GM19238 (cell line): ENCODE measurements around the gene KRT5.
"Not testable (repeated sequence)": the region's sequence is repeated elsewhere in the genome, so short reads cannot be mapped to it uniquely, and the experiment has no call there.

Experiments used
- DNase-seq: peaks from one replicate; pipeline ENCODE4 v3.0.0; 2011; ENCODE audit warnings: low spot score; ENCODE audit not compliant: insufficient read length

The KRT5 gene

DNA sequence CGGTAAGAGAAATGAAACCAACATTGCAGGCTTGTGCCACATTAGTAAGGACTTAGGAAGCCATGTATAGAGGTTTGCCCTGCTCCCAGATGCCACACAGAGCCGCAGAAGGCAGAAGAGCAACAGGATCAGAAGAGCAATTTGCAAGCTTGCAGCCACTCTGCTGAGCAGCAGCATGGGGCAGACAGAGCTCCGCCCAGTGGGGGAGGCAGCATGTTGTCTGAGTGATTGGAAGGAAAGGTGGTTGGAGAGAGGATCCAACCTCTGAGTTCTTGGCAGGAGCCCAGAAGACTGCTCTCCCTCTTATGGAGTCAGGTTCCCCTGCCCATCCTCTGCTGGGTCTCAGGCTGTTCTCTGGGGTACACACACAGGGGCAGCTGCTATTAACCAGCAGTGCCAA, 24.8 kb downstream of the KRT5 start:
- no peak for DNase-seq

DNA sequence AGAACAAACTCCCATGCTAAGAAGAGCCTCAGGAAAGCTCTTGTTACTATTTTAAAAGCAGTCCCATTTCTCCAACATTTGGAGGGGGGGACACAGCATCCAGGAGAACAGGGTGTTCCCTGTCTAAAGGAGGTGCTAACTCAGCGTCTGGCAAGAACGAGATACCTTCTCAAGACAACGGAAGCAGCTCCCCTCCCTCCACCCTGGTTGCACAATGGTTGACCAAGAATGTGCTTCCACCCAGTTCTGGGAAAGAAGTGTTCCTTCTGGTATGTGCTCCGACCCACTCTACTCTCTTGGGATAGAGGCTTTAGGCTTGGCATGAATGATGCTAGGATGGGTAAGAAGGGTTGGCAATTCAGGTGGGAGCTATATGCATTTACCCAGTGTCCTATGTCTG, 25.7 kb downstream of the KRT5 start:
- no peak for DNase-seq

DNA sequence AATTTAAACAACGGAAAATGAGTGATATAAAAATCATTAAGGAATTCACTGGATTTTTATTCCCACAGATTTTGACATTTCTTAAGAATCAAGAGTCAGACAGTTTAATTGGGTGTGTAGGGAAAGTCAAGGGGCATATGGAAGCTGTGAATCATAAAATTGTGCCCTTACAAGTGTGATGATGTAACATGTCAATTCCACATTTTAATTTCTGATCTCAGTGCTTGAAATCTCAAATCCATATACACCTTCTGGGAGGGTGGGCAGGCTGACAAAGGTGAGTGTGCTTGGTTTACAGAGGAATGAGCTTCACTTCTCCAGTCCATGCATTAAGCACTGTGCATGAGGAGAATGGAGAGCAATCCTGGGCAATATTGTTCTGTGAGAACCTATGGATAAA, 26.1 kb downstream of the KRT5 start:
- DNase-seq: no peak

DNA sequence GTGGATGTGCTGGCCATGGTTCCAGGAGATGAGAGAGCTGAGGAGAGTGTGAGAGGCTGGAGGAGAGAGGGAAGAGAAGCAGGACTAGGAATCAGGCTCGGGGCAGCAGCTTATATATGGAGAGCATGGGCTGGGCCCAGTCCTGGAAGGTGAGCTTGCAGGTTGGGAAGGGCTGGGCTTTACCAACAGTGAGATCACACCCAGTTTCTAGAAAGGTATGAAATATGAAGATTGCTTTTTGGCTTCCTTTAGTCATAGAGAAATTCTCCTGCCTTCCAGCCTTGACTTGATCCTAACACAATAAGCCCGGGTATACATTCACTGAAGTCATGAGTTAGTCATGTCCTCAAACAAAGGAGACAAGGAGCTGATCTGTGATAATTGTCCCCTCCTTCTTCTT, 27.0 kb downstream of the KRT5 start, which contains the start of gene KRT6A:
Gene KRT6A (minus strand): TSS at position 86 of the 400 bp plus-strand sequence. CDS start 69 bp downstream, at position 17.
- no peak for DNase-seq

DNA sequence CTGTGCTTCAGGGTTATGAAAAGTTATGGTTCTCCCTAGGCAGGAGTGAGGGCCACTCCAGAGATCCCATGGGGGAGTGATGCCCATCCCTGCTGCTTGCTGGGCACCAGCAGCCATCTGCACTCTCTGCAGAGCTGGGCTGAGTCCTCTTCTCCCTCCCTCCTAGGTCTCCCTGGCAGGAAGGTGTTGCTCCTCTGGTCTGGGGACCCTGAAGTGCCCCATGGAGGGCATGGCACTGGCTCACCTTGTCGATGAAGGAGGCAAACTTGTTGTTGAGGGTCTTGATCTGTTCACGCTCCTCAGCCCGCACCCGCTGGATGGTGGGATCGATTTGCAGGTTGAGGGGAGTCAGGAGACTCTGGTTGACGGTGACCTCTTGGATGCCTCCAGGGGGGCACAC, 27.8 kb downstream of the KRT5 start:
- not testable (repeated sequence) for DNase-seq

DNA sequence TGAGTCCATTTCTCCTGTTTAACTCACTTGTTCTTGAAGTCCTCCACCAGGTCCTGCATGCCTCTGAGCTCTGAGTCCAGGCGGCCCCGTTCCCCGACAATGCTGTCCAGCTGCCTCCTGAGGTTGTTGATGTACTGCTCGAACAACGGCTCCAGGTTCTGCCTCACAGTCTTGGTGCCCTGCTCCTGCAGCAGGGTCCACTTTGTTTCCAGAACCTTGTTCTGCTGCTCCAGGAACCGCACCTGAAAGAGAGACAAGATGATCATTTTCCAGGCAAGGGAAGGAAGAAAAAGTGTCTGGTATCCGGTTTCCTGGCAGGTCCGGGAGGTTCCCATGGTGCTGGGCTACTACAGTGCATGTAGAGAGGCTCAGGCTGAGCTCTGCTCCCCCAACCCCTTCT, 28.7 kb downstream of the KRT5 start:
- DNase-seq: not testable (repeated sequence)

DNA sequence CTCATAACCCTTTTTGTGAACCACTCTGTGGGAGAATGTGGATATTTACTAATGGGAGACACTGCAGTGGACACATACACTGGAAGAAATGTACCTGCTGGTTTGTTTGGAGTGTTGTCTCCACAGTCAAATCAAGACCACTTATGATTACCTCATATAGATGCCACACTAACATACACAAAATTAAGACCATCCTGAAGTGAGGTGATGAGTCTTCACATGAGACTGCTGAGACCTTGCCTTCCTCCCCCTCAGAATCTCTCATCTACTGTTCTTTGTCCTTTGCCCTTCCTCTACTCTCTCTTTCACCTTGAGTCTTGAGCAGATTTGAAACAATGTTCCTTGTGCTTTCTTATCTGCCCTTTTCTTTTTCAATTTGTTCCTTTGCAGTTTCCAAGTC, 31.5 kb downstream of the KRT5 start:
- DNase-seq: no peak

DNA sequence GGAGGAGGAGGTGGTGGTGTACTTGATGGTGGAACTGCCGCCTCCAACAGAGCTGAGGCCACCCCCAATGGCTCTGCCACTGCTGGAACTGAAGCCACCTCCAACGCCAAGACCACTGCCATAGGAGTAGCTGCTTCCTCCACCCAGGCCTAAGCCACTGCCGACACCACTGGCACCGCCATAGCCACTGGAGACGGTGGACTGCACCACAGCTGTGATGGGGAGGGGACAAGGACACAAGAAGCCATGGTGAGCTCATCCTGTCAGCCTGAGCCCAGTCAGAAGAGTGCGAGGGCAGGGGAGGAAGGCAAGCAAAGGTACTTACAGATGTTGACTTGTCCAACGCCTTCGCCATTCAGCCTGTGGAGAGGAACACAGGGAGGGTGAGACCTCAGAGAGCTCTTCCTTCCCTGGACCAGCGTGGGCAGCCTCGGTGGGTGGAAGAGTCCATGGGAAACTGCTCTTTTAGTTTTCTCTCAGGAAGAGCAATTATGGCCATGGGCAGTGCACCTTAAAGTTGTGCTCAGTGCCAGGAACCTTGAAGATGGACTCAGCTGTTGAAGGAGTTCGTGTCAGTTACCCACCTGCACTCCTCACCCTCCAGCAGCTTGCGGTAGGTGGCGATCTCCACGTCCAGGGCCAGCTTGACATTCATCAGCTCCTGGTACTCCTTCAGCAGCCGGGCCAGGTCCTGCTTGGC, 32.3 kb downstream of the KRT5 start:
- DNase-seq: not testable (repeated sequence)

DNA sequence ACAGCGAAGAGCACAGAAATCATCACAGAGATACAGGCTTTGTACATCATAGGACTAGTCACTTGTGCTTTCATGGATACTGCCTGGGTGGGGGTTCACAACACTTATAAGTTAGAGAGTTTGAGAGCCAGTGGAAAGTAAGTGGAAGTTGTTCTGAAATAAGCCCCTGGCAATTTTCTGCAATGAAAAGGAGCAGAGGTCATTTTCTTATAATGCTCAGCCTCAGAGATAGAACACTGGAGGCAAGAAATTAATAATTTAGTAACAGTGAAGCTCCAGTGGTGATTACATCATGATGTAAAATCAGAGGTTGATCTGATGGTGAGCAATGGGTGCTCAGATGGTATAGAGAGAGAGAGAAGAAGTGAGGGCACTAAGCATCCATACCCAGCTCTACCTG, 33.0 kb downstream of the KRT5 start:
- no peak for DNase-seq

DNA sequence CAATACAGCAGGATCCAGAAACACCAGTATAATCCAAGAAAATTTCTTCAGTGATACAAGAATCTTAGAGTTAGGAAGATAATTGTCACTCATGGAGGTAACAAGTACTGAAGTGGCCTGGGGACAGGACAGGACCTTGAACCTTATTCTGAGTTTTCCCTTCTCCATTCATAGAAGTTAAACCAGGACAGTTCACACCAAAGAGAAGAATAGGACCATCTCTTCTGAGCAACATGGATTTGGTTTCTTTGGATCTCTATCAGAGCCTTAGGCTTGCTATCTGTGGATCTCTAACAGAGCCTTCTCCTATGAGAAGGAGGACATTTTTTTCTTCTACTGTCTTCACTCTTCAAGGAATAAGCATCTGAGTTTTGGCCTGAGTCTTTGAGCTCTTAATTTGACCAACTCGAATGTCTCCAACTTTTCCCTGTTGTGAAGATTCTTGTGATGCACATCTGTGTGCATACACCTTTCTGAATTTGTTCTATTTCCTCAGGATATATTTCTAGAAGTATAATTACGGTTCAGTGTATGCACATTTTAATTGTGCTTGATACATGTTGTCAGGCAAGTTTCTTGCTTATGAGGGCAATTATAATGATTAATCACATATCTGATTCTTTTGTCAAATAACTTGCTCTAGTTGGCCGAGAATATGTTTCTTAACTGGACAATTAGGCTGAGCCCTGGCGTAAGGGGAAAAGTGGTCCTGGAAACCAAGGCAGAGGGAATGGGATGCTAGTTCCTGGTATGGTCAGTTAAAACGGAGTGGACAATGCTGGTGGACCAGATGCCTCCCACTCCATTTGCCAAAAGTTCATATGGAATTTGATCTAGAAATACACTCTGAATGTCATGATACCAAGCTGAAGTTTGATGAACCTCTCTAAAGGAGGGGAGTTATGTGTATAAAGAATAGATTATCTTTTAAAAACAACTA, 33.8 kb downstream of the KRT5 start:
- no peak for DNase-seq

DNA sequence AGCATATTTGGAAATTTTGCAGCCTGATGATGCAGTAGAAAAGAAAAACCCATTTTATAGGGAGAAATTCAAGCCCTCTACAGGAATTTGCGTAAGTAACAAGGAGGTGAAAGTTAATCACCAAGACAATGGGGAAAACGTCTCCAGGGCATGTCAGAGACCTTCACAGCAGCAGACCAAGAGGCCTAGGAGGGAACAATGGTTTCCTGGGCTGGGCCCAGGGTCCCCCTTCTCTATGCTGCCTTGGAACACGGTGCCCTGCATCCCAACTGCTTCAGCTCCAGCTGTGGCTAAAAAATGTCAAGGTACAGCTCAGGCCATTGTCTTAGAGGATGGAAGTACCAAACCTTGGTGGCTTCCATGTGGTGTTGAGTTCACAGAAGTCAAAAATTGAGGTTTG, 40.1 kb downstream of the KRT5 start:
- no peak for DNase-seq

DNA sequence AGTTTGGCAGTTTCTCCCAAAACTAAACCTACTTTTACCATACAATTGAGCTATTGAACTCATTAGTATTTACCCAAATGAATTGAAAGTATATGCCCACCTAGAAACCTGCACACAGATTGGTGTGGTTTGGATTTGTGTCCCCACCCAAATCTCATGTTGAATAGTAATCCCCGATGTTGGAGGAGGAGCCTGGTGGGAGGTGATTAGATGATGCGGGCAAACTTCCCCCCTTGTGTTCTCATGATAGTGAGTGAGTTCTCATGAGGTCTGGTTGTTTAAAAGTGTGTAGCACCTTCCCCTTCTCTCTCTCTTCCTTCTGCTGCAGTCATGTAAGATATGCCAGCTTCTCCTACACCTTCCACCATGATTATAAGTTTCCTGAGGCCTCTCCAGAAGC, 42.5 kb downstream of the KRT5 start:
- no peak for DNase-seq

DNA sequence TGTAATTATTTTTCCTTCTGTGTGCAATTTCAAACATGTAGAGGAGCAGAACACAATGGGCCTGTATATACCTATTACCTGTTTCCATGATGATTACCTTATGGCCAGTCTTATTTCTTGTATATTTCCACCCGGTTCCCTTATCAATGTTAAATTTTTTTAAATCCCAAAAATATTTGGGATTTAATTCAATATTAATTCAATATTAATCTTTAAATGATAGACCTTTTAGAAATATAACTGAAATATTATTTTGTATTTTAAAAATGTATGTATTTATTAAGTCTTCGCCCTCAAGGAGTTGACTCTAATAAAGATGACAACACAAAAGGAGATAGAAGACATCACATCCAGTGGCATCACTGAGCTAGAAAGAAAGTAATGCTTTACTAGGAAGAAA, 46.0 kb downstream of the KRT5 start:
- DNase-seq: no peak

DNA sequence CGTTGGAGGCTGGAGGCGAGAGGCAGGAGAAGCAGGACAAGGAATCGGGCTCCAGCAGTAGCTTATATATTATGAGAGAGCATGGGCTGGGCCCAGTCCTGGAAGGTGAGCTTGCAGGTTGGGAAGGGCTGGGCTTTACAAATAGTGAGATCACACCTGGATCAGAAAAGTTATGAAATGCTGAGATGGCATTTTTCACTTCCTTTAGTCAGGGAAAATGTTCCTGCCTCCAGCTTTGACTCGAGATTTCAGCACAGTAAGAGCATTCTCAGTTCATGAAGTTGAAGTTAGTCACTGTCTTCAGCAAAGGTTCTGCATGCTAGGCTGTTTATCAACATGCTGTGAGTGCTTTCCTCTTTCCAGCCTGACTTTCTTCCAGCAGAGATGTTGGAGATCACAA, 46.4 kb downstream of the KRT5 start, which contains the start of gene KRT6C:
Gene KRT6C (minus strand): TSS at position 38 of the 400 bp plus-strand sequence. CDS start 68 bp downstream, outside the sequence.
- DNase-seq: no peak

DNA sequence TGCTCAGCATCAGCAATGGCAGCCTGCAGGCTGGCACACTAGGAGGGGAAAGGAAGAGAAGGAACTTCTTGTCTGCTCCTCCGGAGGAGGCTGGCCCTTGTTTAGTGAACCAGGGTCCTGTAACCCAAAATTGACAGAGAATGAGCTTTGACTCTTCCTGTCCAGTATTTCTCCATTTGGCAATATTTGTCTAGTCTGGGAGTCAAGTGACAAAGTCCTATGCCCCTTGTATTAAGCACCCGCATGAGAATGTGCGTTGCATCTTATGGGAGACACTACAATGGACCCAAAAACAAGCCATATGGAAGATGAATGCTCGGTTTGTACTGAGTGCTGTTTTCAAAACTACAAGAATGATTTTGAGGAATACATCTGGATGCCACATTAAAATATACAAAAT, 50.3 kb downstream of the KRT5 start:
- no peak for DNase-seq

DNA sequence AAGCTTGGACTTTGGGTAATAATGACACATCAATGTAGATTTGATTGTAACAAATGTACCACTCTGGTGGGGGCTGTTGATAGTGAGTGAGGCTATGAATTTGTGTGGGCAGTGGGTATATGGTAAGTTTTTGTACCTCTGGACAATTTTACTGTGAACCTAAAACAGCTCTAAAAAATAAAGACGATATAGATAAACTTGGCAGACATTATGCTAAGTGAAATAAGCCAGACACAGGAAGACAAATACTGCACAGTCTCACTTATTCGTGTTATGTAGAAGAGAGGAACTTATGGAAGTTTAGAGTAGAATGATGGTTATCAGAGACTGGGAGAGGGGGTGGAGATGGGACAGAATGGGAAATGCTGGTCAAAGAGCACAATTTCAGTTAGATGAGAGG, 55.3 kb downstream of the KRT5 start:
- DNase-seq: no peak
